ENCODE data around the gene DGKI.

DNA sequence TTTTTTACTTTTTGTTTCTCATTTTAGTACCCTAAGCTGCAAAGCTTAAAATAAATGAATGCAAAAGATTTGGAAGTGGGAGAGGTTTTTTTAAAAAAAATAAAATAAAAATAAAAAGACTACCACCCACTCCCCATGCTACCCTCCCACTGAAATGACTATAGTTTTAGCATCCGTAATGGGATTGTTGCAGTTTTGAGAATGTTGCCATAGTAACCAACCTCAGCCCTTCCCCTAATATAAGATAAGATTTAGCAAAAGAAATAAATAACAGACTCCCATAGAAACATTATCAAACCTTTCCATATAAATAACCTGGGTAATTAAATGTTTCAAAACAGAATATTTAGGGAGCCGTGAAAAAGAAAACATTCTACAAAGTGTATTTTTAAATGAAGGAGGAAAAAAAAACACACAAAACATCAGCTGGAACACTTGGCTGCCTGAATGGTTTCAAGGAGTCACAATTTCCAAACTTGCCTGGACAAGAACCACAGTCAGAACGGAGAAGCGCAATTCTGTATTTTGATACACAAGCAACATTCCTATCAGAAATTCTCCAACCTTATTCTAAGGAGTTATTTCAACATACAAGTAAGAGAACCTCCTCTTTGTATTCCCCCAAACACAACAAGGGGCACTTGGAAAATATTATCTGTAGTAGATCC, 57.4 kb downstream of the DGKI start:
- TF ChIP-seq, protein P1, sequence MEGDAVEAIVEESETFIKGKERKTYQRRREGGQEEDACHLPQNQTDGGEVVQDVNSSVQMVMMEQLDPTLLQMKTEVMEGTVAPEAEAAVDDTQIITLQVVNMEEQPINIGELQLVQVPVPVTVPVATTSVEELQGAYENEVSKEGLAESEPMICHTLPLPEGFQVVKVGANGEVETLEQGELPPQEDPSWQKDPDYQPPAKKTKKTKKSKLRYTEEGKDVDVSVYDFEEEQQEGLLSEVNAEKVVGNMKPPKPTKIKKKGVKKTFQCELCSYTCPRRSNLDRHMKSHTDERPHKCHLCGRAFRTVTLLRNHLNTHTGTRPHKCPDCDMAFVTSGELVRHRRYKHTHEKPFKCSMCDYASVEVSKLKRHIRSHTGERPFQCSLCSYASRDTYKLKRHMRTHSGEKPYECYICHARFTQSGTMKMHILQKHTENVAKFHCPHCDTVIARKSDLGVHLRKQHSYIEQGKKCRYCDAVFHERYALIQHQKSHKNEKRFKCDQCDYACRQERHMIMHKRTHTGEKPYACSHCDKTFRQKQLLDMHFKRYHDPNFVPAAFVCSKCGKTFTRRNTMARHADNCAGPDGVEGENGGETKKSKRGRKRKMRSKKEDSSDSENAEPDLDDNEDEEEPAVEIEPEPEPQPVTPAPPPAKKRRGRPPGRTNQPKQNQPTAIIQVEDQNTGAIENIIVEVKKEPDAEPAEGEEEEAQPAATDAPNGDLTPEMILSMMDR (IDR thresholded peaks at IDR 0.05), result no peak
- TF ChIP-seq EZH2 (IDR thresholded peaks at IDR 0.05; ENCODE audit: borderline replicate concordance, insufficient read depth, low read depth, low read length, poor library complexity, severe bottlenecking), result no peak

Measured in B cell (primary cell).